CD4-positive, alpha-beta T cell treated with Interleukin-15 for 4 hours (primary cell): ENCODE data around the gene GALNS.
"Not testable (repeated sequence)": the region's sequence is repeated elsewhere in the genome, so short reads cannot be mapped to it uniquely, and the experiment has no call there.

Experiments used
- DNase-seq: peaks from one replicate; pipeline ENCODE4 v3.0.0-alpha.2; 2020; ENCODE audit warnings: low spot score

GALNS gene

DNA sequence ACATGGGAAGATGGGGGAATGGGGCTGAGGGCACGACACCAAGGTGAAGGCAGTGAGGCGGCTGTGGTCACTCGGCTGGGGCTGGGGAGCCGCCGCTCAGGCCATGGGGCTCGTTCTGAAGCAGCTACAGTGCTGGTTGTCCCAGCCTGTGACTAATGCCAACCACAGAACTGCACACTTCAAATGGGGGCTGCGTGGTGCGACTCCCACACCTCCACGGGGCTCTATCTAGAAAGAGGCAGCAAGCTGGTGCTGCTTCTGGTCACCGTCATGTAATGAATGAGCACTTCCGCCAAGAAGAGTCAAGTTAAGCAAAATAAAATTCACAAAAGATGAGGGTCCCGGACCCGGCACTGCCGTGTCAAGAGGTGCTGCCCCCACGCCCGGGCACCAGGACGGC lies 20.0 kb downstream of the GALNS start:
- DNase-seq: no peak

DNA sequence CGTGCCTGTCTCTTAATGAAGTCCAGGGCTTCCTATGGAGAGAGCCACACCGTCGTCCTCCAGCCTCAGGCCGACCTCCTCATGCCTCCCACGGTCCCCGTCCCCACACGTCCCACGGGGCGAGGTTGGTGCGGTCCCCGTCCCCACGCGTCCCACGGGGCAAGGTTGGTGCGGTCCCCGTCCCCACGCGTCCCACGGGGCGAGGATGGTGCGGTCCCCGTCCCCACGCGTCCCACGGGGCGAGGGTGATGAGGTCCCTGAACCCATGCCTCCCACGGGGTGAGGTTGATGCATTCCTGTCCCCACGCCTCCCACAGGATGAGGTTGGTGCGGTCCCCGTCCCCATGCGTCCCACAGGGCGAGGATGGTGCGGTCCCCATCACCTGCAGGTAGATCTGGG lies 20.9 kb downstream of the GALNS start:
- no peak for DNase-seq

DNA sequence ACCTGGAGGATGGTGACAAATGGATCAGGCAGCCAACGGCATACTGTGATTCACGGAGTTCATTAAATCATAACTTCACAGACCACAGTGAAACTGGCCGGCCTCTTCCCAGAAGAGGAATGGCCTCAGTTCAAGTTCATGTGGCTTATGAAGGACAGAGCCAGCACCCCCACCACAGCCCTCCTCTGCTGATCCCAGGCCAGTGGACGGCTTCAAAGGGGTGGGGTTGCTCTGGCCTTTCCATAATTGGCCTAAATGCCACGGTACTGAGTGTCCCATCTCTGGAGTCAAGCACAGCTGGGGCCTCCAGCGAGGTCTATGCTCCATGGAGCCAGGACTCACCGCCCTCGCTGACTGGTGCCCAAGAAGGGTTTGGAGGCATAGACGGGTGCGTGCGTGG lies 21.4 kb downstream of the GALNS start:
- no peak for DNase-seq

DNA sequence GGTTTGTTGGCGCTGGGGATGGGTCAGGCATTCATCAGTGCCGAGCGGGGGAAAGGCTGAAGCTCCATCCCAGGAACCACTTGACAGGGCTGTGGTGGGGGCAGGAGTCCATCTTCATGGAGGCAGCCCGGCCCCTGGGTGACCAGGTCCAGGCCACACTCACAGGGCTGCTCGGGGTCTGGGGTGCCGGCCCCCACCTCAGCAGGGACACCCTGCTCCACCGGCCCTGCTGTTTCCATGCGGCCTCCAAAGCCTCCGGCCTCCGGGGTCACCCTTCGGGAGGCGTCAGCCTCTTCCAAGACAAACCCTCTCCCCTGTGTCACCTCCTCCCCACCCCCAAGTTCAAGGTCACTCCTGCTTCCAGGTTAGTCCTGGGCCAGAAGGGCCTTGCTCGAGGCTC lies 22.1 kb downstream of the GALNS start:
- no peak for DNase-seq

DNA sequence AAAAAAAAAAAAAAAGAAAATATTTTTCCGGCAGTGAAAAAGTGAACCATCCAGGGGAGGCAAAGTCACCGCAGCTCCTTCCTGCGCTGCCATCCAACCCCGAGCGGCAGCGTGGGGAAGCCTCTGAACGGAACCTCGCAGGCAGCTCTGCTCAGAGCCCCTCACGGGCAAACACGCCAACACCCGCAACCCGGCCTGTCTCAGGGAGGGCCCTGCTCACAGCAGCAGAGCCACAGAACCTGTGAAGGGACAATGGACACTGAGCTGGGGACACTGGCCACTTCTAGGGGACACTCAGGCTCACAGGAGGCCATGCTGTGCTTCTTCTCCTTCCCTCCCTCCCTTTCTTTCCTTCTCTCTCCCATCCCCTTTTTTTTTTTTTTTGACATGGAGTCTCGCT lies 23.7 kb downstream of the GALNS start:
- DNase-seq: no peak

DNA sequence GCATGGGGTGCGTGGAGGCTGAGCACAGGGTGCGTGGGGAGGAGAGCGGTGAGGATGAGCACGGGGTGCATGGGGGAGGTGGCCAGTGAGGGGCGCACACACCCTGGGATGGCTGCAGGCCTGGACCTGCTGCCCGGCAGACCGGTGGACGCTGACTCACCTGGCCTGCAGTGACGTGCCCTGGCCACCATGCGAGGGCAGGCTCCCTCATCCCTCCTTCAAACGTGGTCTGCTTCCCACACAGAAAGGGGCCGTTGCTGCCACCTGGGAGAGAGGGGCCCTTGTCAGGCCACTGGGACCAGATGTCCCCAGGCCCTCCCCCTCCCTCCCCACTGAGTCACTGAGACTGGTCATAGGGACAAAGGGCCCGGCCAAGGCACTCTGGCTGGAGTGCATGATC lies 24.9 kb downstream of the GALNS start:
- DNase-seq: no peak

DNA sequence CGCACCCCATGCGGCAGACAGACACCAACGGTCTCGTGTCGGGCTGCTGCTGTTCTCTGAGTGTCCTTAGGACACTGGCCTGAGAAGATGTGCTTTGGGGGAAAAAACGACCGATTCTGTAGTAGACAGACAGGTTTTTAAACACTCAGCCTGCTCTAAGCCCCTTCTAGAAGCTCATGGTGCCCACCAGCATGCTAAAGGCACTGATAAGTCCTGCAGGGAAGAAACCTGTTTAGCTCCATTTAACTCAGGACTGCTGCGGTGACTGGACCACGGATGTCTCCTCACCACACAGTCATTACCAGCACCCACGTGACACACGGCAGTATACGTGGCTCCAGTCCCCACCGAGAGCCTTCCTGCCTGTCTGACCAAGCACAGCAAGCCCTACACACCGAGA lies 26.0 kb downstream of the GALNS start:
- DNase-seq: no peak

DNA sequence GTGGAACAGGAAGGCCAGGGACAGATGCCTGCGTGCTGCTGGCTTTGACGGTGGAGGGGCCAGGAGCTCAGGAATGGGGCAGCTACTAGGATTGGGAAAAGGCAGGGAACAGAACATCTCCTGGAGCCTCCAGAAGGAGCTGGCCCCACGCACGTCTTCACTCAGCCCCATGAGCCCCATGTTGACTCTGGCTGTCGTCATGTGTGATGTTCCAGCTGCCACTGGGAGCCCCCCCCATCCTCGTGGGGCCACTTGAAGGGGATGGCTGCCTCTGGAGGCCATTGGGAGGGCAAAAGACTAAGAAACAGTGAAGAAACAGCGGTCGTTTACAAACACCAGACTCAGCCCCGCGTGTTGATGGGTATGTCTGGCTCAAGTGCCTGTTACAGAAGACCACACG lies 26.5 kb downstream of the GALNS start:
- DNase-seq: no peak

DNA sequence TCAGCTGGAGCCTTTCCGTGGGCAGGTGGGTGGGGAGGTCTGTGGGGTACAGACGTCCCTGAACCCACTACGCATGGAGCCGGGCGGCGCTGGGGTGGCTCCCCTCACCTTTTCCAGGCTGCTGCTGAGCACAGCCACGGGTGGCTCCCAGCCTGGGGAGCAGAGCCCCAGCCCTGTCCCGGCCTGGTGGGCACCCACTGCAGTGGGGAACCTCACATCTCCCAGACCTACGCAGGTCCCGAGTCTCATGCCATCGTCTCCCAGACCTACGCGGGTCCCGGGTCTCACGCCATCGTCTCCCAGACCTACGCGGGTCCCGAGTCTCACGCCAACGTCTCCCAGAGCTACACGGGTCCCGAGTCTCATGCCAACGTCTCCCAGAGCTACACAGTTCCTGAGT lies 28.0 kb downstream of the GALNS start:
- no peak for DNase-seq

DNA sequence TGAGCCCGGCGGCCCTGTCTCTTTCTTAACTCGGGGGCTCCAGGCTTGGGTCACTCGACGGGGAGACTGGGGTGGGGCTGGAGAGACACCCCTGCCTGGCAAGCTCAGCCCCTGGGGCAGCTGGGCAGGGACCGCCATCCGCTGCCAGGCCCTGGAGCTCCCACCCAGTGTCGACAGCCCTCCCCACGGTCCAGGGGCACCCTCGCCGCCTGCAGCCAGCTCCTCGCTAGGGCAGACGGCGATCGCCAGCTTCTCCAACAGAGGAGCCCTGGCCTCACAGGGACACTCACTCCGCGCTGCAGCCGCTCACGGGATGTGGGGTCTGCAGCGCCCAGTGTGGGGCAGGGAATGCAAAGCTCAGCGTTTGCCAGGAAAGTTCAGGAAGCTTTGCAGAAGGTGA lies 29.0 kb downstream of the GALNS start:
- DNase-seq: no peak

DNA sequence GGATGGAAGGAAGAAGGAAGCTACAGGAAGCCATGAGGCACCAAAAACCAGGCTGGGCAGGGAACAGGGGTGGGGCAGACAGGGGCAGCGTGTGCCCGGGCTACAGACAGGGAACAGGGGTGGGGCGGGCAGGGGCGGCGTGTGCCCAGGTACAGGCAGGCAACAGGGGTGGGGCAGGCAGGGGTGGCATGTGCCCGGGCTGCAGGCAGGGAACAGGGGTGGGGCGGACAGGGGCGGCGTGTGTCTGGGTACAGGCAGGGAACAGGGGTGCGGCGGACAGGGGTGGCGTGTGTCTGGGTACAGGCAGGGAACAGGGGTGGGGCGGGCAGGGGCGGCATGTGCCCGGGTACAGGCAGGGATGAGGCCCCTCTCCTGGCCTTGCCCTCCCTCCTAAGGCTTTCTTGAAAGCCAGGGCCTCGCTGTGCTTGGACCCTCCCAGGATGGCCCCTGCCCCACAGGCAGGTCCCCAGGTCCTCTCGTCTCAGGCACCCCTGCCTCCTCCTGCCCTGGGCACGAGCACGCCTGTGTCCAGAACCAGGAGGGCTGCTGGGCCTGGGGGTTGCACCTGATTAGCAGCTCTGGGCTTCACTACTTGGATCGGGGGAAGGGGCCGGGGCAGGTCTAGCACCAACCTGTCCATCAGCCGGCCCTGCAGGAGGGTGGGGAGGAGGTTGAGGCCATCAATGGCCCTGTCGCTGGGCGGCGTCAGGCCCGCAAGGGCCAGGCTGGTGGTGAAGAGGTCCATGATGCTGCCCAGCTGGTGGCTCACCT lies 30.5 kb downstream of the GALNS start:
- DNase-seq: no peak

DNA sequence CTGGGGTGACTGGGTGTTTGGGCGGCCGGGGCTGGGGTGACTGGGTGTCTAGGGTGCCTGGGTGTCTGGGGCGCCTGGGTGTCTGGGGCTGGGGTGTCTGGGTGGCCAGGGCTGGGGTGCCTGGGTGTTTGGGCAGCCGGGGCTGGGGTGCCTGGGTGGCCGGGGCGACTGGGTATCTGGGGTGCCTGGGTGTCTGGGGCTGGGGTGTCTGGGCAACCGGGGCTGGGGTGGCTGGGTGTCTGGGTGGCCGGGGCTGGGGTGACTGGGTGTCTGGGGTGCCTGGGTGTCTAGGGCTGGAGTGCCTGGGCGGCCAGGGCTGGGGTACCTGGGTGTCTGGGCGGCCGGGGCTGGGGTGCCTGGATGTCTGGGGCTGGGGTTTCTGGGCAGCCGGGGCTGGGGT lies 31.6 kb downstream of the GALNS start:
- no peak for DNase-seq

DNA sequence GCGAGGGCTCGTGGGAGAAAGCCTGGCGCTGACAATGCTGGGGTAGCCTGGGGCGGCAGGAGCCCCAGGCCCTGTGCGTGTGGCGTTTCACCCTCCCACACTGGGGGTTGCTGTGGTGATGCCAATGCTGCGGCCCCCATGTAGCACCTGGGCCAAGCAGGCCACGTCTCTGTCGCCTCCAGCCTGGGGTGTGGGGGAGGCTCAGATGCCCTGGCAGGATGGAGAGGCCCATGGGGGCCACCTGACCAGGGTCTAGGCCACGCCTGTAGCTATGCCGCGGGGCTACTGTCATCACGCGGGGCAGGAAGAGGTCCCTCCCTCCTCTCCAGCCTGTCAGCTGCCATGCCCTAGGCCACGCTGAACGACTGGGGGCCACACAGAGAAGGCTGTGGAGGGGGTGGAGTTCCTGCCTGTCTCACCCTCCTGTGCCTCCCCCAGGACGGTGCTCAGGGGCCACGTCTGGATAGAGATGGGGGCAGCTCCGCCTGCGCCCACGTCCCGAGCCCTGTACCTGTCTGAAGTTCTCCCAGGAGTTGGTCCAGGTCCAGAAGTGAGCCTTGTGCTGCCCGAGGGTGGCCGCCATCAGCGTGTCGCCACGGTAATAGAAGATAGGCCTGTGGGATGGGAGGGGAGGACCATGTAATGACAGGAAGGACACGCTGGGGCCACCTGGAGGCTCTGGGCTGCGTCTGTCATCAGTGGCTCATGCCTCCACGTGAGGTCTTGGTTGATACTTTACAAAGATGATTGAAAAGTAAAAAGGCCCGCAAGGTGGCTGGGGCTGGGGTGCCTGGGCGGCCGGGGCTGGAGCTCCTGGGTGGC lies 32.3 kb downstream of the GALNS start:
- DNase-seq: no peak

DNA sequence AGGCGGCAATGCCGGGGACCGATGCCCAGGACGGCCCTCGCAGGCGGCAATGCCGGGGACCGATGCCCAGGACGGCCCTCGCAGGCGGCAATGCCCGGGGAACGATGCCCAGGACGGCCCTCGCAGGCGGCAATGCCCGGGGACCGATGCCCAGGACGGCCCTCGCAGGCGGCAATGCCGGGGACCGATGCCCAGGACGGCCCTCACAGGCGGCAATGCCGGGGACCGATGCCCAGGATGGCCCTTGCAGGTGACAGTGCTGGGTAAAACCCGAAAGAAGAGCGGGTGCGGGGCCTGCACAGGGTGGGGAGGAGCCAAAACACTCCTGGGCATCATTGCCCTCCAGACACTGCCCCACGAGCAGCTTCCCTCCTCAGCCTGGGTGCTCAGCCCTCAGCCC lies 33.1 kb downstream of the GALNS start:
- DNase-seq: not testable (repeated sequence)

DNA sequence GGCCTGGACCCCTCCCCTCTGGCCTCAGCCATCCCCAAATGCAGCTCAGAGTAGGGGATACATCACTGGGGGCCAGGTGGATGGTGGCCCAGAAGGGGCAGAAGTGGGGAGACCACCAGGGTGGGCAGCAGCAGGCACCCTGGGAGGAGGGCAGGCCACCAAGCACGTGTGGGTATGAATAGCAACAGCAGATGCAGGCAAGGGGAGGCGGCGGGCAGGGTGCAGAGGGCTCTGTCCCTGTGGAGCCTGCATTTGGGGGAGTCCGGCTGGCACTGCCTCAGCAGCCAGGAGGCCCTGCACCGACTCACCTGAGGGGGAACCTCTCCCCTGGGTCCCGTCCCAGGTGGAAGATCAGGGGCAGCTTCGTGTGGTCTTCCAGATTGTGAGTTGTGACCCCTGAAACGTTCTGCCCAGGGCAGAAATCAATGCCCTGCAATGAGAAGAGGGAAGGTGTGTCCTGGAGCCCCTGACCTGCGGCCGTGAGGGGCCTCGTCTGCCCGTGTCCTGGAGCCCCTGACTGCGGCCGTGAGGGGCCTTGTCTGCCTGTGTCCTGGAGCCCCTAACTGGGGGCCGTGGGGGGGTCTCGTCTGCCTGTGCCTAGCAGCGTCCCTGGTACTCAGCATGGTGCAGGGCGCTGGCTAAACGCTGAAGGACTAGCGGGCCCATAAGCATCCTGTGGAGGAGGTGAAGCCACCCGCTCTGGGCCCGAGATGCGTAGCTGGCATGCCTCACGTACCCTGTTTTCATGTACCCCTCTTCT lies 34.3 kb downstream of the GALNS start:
- no peak for DNase-seq

DNA sequence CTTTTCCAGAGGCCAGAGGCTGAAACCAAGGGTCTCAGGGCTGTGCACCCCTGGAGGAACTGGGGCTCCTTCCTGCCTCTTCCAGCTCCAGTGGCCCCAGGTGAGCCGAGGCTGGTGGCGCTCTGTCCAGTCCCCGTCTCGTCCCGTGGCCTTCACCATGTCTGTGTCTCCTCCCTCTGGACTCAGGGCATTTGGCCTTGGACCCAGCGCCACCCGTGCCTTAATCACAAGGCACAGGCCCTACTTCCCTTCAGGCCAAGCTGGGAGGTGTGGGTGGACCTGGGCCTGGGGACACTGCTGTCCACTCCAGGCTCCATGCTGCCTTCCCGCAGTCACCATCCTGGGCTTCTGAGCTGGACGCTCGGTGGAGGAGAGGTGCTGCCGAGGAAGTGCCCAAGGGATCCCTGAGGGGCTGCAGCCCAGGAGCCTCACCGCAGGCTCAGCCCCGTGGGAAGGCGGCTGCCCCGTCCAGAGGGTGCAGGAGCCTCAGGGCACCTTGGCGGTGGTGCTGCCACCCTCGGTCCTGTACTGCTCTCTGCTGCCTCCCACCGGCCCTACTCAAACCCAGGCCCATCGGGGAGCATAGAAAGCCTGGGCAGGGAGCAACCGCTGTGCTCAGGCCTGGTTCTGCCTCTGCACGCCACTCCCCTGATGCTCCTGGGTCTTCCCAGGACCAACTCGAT lies 35.4 kb downstream of the GALNS start:
- DNase-seq: no peak

DNA sequence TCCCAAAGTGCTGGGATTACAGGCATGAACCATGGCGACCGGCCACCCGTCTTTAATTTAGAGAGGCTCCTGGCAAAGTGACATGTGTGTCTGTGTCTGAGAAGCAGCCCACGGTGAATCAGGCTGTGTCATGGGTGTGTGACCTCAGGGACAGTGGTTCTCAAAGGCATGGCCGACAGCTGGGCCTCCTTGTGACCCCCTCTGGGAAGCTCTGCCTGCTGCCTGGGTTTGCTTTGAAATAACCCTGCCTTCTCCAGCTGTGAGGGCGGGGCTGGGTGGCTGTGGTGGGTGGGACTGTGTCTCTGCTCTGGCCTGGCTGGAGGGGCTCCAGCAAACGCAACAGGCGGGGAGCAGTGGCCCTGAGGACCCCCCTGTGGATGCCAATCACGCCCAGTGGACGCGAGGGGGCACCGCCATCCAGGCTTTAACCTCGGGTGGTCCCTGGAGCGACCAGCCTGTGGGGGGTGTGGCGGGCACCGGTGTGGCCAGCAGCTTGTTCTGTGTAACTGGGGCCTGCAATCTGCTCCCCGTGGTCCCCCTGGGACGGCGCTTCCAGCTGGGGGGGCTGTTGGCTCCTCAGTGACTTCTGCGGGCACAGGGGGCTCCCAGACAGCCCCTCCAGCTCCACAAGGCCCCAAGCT lies 36.2 kb downstream of the GALNS start:
- DNase-seq: no peak

DNA sequence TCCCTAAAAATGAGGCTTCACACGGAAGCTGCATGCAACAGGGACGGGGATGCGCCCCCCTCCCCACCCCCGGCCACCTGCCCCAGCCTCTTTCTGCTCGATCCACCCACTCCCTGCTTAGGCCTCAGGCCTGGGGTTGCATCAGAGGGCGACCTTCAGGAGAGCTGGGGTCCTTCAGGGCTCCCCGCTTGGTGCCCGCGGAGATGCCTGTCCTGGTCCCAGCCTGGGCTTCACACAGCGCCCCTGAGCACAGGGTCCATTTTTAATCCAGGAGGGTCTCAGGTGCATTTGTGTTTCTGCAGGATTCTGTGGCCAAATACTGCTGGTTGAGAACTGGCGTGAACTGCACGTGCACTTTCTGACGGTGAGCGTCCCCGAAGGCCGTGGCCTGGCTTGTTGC lies 37.6 kb downstream of the GALNS start:
- no peak for DNase-seq

DNA sequence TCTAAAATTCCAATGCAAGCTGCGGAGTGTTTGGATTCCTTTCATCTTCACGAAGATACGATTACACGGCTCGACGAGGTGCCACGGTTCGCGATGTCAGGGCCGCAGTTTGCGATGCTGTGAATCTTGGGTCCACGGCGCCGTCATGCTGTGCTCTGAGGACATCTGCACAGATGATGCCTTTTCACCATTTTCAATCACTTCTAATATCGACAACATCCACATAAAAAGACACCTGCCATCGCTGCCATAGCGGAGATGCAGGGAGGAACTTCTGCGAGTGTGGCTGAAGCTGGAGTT lies 38.2 kb downstream of the GALNS start:
- DNase-seq: no peak

DNA sequence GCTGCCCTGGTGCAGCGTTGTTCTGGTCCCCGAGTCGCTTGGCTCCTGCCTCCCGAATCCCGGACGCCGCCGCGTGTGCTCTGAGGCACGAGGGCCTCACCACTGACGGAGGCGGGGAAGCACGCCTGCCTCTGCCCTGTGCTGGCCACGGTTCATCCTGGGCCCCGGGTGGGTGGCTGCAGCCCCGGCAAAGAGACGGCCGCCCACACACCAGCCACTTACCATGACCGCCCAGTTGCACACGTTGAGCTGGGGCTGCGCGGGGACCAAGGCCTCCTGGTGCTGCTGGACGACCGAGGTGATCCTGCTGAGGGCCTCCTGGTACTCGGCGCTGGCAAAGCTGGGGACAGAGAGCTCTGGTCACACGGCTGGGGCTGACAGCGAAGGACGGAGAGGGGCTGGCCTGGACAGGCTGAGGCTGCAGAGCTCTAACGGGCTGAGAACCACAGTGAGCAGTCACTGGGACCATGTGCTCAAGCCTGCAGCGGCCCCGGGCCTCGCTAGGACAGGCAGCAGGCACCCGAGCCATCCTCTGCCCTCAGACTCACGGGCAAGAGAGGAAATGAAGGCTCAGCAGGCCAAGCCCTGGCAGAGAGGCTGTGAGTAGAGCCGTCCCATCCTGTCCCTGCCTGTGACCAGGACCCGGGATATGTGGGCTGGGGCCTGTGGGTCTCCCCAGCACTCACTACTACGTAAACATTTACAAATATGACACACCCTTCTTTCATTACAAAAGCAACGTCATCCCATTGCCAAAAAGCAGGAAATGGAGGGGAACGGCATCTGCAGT lies 38.8 kb downstream of the GALNS start:
- DNase-seq: no peak
